Right ventricle myocardium inferior (tissue), 1 donor: ENCODE results near the gene ZNF518B. TPM values are rescaled to one million over a fixed set of nuclear protein-coding genes. Genes with fewer than 3 reads are reported as not detected.

ENCODE experiments used
- ATAC-seq: fragments of 200-7000 bp; cut with Tn5 transposase; one replicate; pipeline ENCODE4 v1.9.1; 2020; ENCODE audit warnings: mild to moderate bottlenecking, moderate library complexity
- DNase-seq: peaks from one replicate; pipeline ENCODE4 v3.0.0; 2021; ENCODE audit errors: missing footprints
- intact Hi-C: fragments of 100-400 bp; cut with DNase I; formaldehyde crosslinking; loops from one replicate; pipeline ENCODE4 v1.11.0; 2022
- long read RNA-seq: library from polyadenylated mRNA; unstranded; transcript quantifications from one replicate; pipeline ENCODE4 v2.0.0, GENCODE V29; 2021
- total RNA-seq: library from RNA; stranded (reverse); fragmentation: NEBNext Ultra II Directional; extraction: Animal tissue kit (Norgen Biotek cat#: 25700); gene quantifications from one replicate; pipeline ENCODE4 v1.2.1, GENCODE V29; 2021
- donor health status: DM: no; HTN: yes; CAD: no; lungs with severe emphysema.

Gene ZNF518B, protein sequence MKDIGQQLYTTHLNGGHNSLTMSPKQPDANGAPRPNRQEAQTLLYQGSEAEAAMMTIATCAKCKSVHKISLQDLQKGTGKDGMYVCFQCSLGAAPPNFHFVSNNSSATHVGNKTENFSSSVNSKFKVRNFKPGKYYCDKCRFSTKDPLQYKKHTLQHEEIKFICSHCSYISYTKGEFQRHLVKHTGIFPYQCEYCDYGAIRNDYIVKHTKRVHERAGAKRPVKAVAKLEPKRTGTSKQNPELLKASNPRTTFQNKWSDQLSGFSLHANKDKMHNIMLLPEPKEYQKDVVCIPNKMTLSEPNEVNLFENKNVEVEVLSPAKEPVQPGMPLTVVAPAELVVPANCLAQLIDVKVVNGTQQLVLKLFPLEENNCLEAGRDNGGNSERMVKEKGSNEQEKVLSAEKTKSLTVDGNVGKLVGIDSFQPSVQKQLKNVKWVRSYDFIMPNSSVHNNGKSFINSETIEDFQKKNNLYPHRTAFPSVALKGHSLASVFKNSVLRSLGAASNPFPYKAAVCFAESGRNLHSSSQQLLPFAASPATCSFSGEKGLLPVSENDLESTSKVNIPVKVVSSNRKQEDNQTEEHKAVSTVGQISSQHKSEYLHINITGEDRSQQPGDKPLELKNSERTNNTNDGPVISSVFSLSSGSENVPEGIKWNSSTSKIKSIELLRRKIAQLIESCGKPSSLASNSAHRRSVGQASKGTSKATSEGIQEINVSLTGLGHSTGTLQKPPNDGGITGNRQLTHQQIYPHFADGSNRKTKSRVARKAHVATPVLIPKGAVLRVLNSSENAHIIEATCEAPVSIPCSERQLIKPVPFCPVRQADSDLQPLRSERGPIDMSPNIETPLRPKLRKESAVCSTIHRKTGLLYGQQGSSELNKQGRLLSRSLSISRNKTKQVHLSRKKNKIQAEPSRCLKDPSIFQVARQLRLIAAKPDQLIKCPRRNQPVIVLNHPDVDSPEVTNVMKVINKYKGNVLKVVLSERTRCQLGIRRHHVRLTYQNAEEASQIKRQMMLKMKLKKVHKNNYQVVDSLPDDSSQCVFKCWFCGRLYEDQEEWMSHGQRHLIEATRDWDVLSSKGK
- total RNA-seq = 22.8 TPM
- long read RNA-seq, full-length matches to known transcripts = 6 of 9 reads
- long read RNA-seq, partial matches to known transcripts = 1 of 9 reads
- long read RNA-seq, other reads (novel, unspliced or antisense) = 2 of 9 reads

GRCh38 chr4:10457255-10457801 is at the start of gene ZNF518B:
Gene ZNF518B, minus strand, starts transcription at chr4:10457426. Its CDS starts 11,098 bp downstream, at chr4:10446328.
- peak; percentile 87 for DNase-seq
- ATAC-seq = peak; percentile 93
- intact Hi-C loops = loop anchor here (5.0 kb wide), 1 partner anchor 95 kb away; no protein-coding TSS in a partner anchor

DNA sequence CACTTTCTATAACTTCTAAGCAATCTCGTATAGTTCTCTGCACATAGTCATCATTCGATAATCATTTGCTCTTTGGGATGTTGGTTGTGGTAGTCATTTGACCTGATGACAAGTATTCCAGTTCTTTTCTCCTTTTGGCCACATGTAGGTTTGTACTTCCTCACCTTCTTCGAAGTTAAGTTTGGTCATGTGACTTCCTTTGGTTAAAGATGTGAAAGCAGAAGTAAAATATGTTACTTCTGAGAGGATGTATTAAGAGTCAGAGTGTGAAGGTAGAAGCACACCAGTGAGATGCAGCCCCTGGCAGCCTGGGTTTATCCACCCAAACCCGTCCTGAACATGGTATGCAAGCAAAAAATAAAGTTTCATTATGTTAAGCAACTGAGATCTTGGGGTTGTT is 48.9 kb upstream of the ZNF518B start:
- intact Hi-C loops = no loop called here
- no peak for ATAC-seq
- DNase-seq = no peak

GRCh38 chr4:10504570-10505179 is 47.4 kb upstream of the ZNF518B start:
- intact Hi-C loops = no loop called here

DNA sequence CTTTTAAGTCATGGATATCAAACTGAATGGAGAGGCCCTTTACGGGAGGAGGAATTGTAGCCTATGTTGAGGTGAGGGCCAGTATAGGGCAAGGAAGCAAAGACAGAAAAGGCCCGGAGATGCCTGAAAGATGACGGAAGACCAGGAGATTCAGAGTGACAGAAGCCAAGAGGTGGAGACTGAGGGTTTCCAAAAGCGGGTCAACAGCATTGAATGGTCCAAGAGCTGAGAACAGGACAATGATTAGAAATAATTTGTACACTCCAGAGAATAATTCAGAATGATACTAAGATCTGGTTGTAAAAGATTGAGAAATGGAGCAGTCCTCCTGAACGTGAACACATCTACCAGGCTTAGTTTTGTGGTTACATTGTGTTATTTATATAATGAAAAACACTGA is 45.5 kb upstream of the ZNF518B start:
- ATAC-seq (no peak), DNase-seq (no peak)
- intact Hi-C loops = no loop called here

More at GRCh38 chr4:10504570-10505179, 47.4 kb upstream of the ZNF518B start:
- DNase-seq = no peak
- ATAC-seq = no peak

GRCh38 chr4:10500776-10501175 is 43.5 kb upstream of the ZNF518B start:
- ATAC-seq (no peak), DNase-seq (no peak)
- intact Hi-C loops = no loop called here

- DNase-seq = no peak
- intact Hi-C loops = no loop called here
- no peak for ATAC-seq
Measured at GRCh38 chr4:10496200-10496599, 39.0 kb upstream of the ZNF518B start.

GRCh38 chr4:10495651-10496050 is 38.4 kb upstream of the ZNF518B start:
- ATAC-seq (no peak), DNase-seq (no peak)
- intact Hi-C loops = no loop called here

DNA sequence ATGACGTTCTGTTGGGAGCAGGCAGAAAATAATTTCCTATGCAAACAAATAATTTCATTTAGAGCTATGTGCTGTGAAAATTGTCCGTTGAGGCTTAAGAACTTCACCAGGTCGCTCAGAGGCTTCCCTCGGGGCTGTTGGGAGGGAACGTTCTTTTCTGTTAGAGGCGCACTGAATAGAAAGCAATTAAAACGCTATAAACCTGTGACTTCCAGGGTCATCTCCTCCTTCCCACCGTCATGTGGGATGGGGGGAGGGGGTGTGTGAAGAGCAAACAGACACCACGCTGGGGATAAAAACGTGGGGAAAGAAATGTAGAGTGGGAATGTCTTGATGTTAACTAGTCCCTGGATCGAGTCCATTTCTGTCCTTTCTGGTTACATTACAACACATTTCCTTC is 35.2 kb upstream of the ZNF518B start:
- intact Hi-C loops = no loop called here
- DNase-seq (no peak), ATAC-seq (no peak)

DNA sequence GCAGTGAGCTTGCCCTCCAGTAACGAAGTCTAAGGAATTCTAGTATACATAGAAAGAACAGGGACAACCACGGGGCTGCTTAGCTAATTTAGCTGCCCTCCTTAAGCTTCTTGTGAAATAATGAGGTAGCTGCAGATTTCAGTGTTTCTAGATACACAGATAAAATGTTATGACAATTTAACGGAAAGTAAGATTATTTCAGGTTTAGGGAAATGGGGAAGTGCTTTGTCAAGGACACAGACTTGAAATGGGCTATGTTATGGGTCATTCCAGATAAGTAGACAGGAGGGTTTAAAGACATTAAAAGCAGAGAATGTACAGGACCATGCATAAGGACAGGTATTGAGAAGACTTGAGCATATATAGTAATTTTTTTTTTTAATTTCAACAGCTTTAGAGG is 34.2 kb upstream of the ZNF518B start:
- intact Hi-C loops = no loop called here
- DNase-seq (no peak), ATAC-seq (no peak)

DNA sequence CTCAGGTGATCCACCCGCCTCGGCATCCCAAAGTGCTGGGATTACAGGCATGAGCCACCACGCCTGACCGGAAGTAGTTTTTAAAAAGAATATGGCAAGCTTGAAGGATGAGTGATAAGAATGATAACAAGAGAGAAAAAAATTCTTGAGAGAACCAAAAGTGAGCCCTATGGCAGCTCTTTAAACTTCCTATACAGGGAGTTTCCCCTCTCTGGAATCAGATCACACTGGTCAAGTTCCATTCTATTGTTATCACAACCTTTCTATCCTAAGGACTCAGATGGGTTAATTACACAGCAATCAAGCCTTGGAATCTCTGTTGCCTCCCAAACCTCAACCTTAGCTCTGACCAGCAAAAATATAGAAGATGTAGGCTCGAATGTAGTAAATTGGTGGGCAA is 33.8 kb upstream of the ZNF518B start:
- ATAC-seq = no peak
- intact Hi-C loops = no loop called here
- no peak for DNase-seq

GRCh38 chr4:10482913-10483312 is 25.7 kb upstream of the ZNF518B start:
- ATAC-seq (no peak), DNase-seq (no peak)
- intact Hi-C loops = no loop called here

- intact Hi-C loops = no loop called here
- ATAC-seq (no peak), DNase-seq (no peak)
Measured at GRCh38 chr4:10480616-10481015, 23.4 kb upstream of the ZNF518B start.

GRCh38 chr4:10478621-10479020 is 21.4 kb upstream of the ZNF518B start:
- intact Hi-C loops = no loop called here
- ATAC-seq (no peak), DNase-seq (no peak)

DNA sequence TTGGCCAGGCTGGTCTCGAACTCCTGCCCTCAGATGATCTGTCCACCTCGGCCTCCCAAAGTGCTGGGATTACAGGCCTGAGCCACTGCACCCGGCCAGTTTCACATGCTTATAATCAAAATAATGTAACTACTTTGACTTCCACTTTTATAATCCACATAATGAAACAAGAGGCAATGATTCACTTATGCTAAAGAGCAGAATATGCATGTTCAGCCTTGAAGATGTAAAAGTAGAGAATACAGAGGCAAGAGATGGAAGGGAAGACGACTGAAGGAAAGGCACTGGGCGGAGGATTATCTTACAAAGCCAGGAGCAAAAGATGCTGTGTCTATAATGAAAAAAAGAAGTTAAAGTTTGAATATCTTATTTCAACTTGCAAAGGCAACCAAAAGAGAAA is 13.3 kb upstream of the ZNF518B start:
- ATAC-seq (no peak), DNase-seq (no peak)
- intact Hi-C loops = no loop called here

DNA sequence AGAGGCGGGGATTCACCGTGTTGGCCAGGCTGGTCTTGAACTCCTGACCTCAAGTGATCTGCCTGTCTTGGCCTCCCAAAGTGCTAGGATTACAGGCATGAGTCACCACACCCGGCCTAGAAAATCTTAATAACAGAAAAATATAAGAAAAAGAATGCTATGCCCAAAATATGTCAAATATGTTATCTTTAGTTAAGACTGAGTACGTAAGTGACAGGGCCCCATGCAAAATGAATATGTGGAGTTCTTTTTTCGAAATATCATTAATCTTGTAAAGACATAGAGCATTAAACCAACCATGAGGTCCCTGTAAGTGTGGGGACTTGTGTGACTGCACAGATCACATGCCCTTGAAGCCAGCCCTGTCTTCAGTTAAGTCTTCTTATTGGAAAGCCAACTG is 8.9 kb upstream of the ZNF518B start:
- intact Hi-C loops = no loop called here
- no peak for DNase-seq
- no peak for ATAC-seq

- ATAC-seq (no peak), DNase-seq (no peak)
- intact Hi-C loops = no loop called here
Measured at GRCh38 chr4:10462876-10463275, 5.7 kb upstream of the ZNF518B start.

DNA sequence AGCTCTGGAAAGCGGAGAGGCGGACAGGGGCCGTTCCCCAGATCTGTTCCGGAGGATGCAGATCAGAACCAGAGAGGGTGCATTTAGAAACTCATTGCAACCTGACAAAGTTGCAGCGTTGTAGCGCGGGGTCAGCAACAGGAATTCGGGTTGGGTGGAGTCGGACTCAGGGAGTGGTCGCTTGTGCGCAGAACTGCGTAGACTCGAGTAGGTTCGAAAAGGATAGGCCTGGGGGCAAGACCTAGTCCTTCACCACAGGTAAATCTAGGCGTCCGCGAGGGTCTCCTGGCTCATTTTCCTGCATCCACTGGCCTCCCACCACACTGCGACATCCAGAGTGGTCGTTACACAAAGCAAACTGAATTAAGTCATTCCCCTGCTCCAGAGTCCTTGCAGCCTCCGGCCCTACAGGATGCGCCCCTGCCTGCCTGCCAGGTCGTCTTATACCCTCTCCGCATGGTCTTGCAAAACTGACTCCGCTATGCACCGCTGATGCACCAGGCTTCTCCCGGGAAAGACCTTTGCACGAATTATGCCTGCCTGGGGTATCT is 4.7 kb upstream of the ZNF518B start:
- no peak for DNase-seq
- ATAC-seq = no peak
- intact Hi-C loops = no loop called here

DNA sequence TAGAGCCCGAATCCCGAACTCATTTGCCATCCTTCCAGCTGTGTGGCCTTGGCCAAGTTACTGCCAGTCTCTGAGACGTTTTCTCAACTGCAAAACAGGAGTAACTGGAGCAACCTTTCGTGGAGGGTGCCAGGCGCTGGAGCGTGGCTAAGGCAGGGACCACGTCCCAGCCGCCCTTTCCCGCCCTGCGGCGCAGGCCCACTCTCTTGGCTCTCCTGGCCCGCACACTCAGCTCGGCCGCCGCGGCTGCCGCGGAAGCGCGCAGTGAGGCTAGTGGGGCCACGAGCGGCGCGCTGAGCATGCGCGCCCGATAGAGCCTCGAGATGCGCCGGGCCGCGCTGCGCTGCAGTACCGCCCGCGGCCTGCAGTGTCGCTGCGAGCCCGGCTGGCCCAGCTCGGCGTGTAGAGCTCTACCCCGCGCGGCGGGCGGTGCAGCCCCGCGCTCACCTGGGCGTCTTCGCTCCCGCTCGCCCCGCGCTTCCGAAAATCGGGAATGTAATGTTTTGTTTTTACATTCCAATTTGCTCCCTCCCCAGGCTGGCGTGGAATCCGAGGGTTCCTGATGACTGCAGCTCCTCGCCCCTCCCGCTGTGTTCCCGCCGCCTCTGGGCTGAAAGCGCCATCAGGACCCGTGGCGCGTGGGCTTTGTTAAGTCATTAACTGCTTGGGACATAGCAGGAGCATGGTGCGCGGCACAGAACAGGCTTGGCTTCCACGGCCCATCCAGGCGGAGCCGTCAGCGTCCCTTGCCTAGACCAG is 4.0 kb upstream of the ZNF518B start:
- DNase-seq = peak; percentile 91
- peak; percentile 83 for ATAC-seq
- intact Hi-C loops = no loop called here
